ENCODE data around the gene MSL2. TPM values are rescaled to one million over a fixed set of nuclear protein-coding genes. Genes with fewer than 3 reads are reported as not detected.
"Not testable (repeated sequence)": the region's sequence is repeated elsewhere in the genome, so short reads cannot be mapped to it uniquely, and the experiment has no call there.

MSL2 gene
- total RNA-seq, 1 experiment from 2014 or later = 23.9 TPM

- peak; percentile 52 for DNase-seq (ENCODE audit: low read depth)
Measured at GRCh38 chr3:136146981-136147729, 49.0 kb downstream of the MSL2 start.

DNA sequence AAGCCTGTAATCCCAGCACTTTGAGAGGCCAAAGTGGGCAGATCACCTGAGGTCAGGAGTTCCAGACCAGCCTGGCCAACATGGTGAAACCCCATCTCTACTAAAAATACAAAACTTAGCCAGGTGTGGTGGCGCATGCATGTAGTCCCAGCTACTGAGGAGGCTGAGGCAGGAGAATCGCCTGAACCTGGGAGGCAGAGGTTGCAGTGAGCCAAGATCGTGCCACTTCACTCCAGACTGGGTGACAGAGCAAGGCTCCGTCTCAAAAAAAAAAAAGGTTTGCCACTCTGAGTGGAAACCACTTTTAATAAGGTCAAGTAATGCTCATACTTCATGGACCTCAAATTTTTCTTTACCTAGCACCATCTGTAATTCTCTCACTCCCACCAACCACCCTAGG lies 51.7 kb downstream of the MSL2 start:
- DNase-seq (ENCODE audit: low read depth) = not testable (repeated sequence)

DNA sequence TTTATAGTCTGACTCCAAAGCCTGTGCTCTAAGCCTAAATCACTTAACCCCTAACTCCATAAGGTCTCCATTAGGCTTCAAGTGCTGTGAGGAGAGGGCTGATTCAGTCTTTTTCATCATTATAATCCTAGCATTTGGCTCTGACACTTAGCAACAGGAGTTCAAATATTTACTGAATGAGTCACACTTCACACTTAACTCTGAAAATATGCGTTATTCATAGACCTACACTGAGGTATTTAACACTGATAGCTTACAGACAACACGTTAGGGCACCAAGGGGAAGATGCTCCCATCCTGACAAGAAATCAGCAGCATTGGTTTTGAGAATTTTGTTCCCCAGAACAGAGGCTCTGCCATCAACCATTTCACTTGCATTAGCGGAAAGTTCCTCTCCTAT lies 53.5 kb downstream of the MSL2 start:
- peak; percentile 97 for DNase-seq (ENCODE audit: low read depth)

- DNase-seq (ENCODE audit: low read depth) = peak; percentile 76
Measured at GRCh38 chr3:136141891-136142290, 54.2 kb downstream of the MSL2 start.

DNA sequence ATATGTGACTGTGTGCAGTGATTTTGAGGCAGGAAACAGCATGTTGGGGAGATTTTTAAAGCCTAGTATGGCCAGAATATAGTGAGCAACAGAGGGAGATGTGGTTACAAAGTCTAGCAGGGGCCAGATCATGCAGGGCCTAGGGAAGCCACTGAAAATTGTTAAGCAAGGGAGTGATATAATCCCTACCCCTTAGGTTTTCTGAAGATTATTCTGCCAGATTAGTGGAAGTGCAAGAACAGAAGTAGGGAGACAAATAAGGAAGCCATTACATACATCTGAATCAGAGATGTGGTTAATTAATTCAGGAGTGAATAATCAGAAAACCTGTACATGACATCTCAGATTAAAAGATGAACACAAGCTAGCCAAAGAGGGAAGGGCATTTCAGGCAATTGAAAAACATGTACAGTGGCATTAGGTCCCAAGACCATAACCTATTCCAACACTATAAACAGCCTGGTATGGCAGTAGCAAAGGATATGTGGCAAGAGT lies 54.8 kb downstream of the MSL2 start:
- DNase-seq (ENCODE audit: low read depth) = peak; percentile 44

DNA sequence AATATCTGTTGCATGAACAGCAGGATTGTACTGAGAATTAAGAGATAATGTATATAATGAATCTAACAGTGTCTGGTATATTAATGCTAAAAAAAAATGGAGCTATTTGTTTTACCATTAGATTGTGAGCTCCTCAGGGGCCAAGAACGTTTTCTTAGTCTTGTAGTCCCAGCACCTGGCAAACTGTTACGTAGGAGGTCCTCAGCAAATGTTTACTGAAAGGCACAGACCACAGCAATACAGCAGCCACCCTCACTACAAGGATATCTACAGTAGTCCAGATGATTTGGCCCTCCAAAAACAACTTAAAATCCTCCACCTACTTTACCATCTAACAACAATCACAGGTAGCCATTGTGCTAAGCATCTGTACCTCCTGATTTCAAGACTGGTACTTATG lies 59.7 kb downstream of the MSL2 start:
- no peak for DNase-seq (ENCODE audit: low read depth)

DNA sequence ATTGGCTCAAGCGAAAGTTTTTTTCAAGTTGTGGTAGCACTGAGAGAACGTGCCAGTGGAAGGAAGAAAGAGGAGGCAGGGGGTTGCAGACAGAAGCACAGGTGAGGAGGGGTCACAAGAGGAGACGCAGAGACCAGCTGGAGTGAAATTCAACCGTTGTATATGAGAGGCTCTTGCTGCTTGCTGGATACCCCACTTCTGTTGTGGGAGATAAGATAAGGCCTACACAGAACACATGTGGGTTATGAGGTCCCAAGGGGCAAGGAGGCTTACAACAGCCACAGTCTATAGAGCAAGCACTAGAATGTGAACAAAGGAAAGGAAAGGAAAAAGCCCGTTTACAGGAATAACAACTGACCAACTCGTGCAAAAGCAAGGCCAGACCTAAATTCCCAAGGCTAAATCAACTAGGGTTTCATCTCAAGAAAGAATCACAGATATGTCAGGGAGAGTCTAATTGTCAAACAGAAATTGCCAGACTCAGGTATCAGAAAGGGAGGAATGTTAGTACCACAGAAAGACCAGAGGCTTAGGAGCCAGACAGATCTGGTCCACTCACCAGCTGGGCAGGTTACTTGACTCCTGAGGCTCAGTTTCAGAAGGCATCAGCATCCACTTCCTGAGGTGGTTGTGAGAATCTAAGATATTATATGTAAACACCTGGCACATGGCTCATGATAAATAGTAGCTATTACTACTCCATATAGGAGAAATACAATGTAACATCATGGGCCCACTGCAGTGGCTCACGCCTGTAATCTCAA lies 60.9 kb downstream of the MSL2 start:
- no peak for DNase-seq (ENCODE audit: low read depth)

- DNase-seq (ENCODE audit: low read depth) = no peak
Measured at GRCh38 chr3:136134091-136134490, 62.0 kb downstream of the MSL2 start.

GRCh38 chr3:136131647-136132046 lies 64.5 kb downstream of the MSL2 start:
- not testable (repeated sequence) for DNase-seq (ENCODE audit: low read depth)

DNA sequence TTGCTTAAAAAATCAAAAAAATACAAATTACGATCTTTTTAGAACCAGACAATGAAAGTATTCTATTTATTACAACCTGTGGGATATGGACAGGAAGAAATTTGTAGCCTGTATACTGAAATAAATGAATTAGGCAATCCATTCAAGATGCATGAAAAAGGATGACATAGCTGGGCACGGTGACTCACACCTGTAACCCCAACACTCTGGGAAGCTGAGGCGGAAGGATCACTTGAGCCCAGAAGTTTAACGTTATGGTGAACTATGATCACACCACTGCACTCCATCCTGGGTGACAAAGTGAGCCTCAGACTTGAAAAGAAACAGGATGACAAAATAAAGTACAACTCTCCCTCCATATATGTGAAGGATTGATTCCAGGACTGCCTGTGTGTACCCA lies 74.1 kb downstream of the MSL2 start:
- peak; percentile 42 for DNase-seq (ENCODE audit: low read depth)

GRCh38 chr3:136120373-136121348 lies 75.5 kb downstream of the MSL2 start:
- no peak for DNase-seq (ENCODE audit: low read depth)

- not testable (repeated sequence) for DNase-seq (ENCODE audit: low read depth)
Measured at GRCh38 chr3:136119783-136120182, 76.4 kb downstream of the MSL2 start.

- not testable (repeated sequence) for DNase-seq (ENCODE audit: low read depth)
Measured at GRCh38 chr3:136119332-136119731, 76.8 kb downstream of the MSL2 start.

DNA sequence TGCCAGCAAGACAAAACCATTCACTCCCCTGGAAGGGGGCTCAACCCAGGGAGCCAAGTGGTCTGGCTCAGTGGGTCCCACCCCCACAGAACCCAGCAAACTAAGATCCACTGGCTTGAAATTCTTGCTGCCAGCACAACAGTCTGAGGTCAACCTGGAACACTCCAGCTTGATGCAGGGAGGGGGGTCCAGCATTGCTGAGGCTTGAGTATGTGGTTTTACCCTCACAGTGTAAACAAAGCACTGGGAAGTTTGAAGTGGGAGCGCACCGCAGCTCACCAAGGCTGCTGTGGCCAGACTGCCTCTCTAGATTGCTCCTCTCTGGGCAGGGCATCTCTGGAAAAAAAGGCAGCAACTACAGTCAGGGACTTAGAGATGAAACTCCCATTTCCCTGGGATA lies 81.7 kb downstream of the MSL2 start:
- DNase-seq (ENCODE audit: low read depth) = no peak

GRCh38 chr3:136110481-136110880 lies 85.7 kb downstream of the MSL2 start:
- DNase-seq (ENCODE audit: low read depth) = no peak

GRCh38 chr3:136109499-136109898 lies 86.6 kb downstream of the MSL2 start:
- no peak for DNase-seq (ENCODE audit: low read depth)

GRCh38 chr3:136106101-136106500 lies 90.0 kb downstream of the MSL2 start:
- no peak for DNase-seq (ENCODE audit: low read depth)

- DNase-seq (ENCODE audit: low read depth) = no peak
Measured at GRCh38 chr3:136105044-136105443, 91.1 kb downstream of the MSL2 start.

All from HT1080 (cell line).